GM18868 (cell line): ENCODE data around the gene EIF4E.
"Not testable (repeated sequence)": the region's sequence is repeated elsewhere in the genome, so short reads cannot be mapped to it uniquely, and the experiment has no call there.

Experiments used
- ATAC-seq: cut with Tn5 transposase; IDR thresholded peaks from one replicate; pipeline ENCODE4 v1.9.1; 2021; ENCODE audit warnings: mild to moderate bottlenecking, moderate library complexity; ENCODE audit not compliant: unreplicated experiment

The EIF4E gene

GRCh38 chr4:98886382-98886781 is 42.6 kb downstream of the EIF4E start:
- ATAC-seq = not testable (repeated sequence)

GRCh38 chr4:98880884-98881283 is 48.0 kb downstream of the EIF4E start:
- ATAC-seq = not testable (repeated sequence)

DNA sequence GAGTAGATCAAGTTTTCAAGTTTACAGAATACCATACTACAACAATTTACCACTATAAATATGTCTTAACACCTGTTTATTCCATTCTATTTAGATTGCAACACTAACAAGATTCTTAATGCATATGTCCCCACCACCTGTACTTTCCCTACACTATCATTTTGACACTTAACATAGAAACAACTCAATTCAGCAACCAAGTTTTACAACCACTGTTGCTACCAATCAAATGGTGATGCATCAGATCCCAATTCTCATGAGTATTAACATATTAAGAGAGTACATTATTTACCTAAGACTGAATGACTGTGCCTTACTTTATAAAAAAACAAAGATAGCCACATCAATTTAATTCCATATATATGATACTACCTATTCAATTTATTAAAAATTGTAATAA is 49.4 kb downstream of the EIF4E start:
- no peak for ATAC-seq

DNA sequence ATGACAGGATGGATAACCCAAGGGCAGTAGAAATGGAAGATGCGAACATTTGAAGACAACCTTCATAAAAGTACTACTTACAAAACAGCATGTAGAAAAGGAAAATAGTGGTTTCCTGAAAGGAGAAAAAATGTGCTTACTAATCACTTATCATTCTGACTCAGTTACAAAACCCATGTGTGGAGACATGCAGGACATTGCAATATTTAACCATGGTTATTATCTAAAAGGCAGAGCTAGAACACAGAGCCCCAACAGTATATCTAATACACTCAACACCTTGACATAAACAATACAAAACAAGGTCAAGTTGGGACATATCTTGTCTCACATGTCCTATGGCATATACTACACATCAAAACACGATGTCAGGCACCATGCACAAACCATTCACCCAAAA is 55.9 kb downstream of the EIF4E start:
- ATAC-seq = no peak

DNA sequence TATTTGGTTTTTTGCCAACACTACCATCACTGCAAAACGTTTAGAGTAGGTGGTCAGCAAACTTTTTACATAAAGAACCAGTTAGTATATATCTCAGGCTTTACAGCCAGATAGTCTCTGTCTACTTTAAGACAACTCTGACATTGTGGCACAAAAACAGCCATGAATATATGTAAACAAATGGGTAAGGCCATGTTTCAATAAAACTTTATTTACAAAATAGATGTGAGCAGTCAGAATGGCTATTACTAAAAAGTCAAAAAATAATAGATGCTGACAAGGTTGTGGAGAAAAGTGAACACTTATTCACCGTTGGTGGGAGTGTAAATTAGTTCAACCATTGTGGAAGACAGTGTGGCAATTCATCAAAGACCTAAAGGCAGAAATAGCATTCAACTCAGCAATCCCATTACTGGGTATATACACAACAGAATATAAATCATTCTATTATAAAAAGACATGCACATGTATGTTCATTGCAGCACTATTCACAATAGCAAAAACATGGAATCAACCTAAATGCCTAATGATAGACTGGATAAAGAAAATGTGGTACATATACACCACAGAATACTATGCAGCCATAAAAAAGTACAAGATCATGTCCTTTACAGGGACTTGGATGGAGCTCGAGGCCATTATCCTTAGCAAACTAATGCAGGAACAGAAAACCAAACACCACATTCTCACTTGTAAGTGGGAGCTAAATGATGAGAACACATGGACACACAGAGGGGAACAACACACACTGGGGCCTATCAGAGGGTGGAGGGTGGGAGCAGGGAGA is 56.6 kb downstream of the EIF4E start:
- not testable (repeated sequence) for ATAC-seq

- no peak for ATAC-seq
Observed at GRCh38 chr4:98867648-98868047, 61.3 kb downstream of the EIF4E start.

DNA sequence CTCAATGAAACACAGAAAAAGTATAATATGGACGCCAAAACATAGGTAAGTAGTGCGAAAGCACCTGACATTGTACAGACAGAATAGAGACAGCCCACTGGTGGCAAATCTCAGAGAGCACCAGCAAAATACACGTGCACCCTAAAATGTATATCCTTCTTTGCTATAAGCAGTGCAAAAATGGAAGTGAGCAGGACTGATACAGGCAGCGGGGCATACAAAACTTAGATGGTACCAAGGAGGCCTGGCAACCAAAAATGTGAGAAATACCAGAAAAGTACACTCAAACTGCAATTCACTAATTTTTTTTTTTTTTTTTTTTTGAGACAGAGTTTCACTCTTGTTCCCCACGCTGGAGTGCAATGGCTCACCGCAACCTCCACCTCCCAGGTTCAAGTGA is 63.9 kb downstream of the EIF4E start:
- ATAC-seq = no peak

GRCh38 chr4:98864560-98864959 is 64.4 kb downstream of the EIF4E start:
- ATAC-seq = no peak

GRCh38 chr4:98862371-98862770 is 66.6 kb downstream of the EIF4E start:
- ATAC-seq = no peak

- ATAC-seq = no peak
Observed at GRCh38 chr4:98861100-98861884, 67.6 kb downstream of the EIF4E start.

- ATAC-seq = no peak
Observed at GRCh38 chr4:98851806-98852205, 77.1 kb downstream of the EIF4E start.

GRCh38 chr4:98850937-98851336 is 78.0 kb downstream of the EIF4E start:
- ATAC-seq = no peak

DNA sequence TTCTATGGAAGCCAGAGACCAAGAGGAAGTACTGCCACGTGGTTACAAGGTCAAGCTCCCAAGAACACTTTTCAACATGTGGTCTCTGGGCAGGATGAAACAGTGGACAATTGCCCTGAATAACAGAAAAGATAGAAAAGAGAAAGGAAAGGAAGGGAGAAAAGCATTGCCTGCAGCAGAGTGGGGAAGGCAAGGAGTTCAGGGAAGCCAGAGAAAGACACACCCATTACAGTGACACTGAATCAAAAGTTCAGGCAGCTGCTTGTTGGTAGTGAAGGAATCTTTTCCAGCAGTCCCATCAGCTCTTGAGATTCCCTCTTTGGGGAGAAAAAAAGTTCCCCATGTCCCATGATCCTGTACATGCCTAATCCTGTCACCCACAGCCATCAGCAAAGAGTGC is 80.5 kb downstream of the EIF4E start:
- ATAC-seq = no peak

DNA sequence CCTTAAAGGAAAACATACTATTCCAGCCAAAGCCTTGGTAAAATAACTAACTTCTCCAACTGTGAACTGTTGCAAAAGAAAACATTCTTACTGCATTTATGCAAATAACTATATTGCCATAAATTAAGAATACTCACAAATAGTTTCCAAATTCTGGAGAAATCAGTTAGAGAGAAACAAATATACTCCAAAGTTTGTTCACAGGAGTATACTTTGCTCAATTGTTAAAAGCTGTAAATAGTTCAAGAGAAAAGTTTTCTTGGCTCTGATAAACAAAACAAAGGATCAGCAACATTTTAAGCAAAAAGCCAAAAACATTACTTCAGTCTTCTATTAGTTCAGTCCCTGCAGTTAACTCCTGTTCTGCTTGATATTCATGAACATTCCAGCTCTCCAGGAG is 83.0 kb downstream of the EIF4E start:
- no peak for ATAC-seq

DNA sequence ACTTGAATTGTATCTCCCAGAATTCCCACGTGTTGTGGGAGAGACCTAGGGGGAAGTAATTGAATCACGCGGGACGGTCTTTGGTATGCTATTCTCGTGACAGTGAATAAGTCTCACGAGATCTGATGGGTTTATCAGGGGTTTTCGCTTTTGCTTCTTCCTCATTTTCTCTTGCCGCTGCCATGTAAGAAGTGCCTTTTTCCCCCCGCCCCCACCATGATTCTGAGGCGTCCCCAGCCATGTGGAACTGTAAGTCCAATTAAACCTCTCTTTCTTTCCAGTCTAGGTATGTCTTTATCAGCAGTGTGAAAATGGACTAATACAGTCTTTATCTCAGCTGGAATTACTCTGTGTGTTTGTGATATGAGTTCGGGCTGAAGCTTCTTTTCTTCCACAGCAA is 86.0 kb downstream of the EIF4E start:
- not testable (repeated sequence) for ATAC-seq

GRCh38 chr4:98838977-98839618 is 89.8 kb downstream of the EIF4E start:
- no peak for ATAC-seq

GRCh38 chr4:98838531-98838930 is 90.4 kb downstream of the EIF4E start:
- ATAC-seq = no peak

GRCh38 chr4:98833384-98833783 is 95.5 kb downstream of the EIF4E start:
- ATAC-seq = no peak

DNA sequence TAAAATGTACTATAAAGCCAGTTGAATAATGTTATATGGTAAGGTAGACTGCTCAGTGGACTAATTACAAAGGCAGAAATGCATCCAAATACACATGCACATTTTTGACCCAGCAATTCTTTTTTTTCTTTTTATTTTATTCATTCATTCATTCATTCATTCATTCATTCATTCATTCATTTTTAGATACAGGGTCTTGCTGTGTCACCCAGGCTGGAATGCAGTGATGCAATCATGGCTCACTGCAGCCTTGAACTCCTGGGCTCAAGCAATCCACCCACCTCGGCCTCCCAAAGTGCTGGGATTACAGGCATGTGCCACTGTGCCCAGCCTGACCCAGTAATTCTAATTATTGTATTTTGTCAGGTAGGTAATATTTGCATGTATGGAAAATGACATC is 97.9 kb downstream of the EIF4E start:
- not testable (repeated sequence) for ATAC-seq
